Measurements from ENCODE around the gene LRRFIP2.
"Not testable (repeated sequence)": the region's sequence is repeated elsewhere in the genome, so short reads cannot be mapped to it uniquely, and the experiment has no call there.

The LRRFIP2 gene

GRCh38 chr3:37093481-37093880 lies 80.9 kb downstream of the LRRFIP2 start:
- no peak for DNase-seq
- intact Hi-C loops (cut with DNase I) = no loop called here

- DNase-seq = no peak
- intact Hi-C loops (cut with DNase I) = no loop called here
Measured at GRCh38 chr3:37092484-37092883, 81.9 kb downstream of the LRRFIP2 start.

- no peak for DNase-seq
- intact Hi-C loops (cut with DNase I) = no loop called here
Measured at GRCh38 chr3:37087870-37088269, 86.5 kb downstream of the LRRFIP2 start.

- DNase-seq = no peak
- intact Hi-C loops (cut with DNase I) = no loop called here
Measured at GRCh38 chr3:37086918-37087317, 87.5 kb downstream of the LRRFIP2 start.

GRCh38 chr3:37082317-37082716 lies 92.1 kb downstream of the LRRFIP2 start:
- intact Hi-C loops (cut with DNase I) = no loop called here
- no peak for DNase-seq

- DNase-seq = no peak
- intact Hi-C loops (cut with DNase I) = no loop called here
Measured at GRCh38 chr3:37075955-37076354, 98.4 kb downstream of the LRRFIP2 start.

- intact Hi-C loops (cut with DNase I) = no loop called here
- DNase-seq = no peak
Measured at GRCh38 chr3:37074178-37074577, 100.2 kb downstream of the LRRFIP2 start.

GRCh38 chr3:37072892-37073291 lies 101.5 kb downstream of the LRRFIP2 start:
- no peak for DNase-seq
- intact Hi-C loops (cut with DNase I) = no loop called here

- DNase-seq = no peak
- intact Hi-C loops (cut with DNase I) = no loop called here
Measured at GRCh38 chr3:37071921-37072320, 102.5 kb downstream of the LRRFIP2 start.

GRCh38 chr3:37068031-37068430 lies 106.4 kb downstream of the LRRFIP2 start:
- intact Hi-C loops (cut with DNase I) = no loop called here
- no peak for DNase-seq

GRCh38 chr3:37067577-37067976 lies 106.8 kb downstream of the LRRFIP2 start:
- no peak for DNase-seq
- intact Hi-C loops (cut with DNase I) = no loop called here

GRCh38 chr3:37064747-37065146 lies 109.6 kb downstream of the LRRFIP2 start:
- intact Hi-C loops (cut with DNase I) = no loop called here
- no peak for DNase-seq

- no peak for DNase-seq
- intact Hi-C loops (cut with DNase I) = no loop called here
Measured at GRCh38 chr3:37058117-37058516, 116.3 kb downstream of the LRRFIP2 start.

- intact Hi-C loops (cut with DNase I) = no loop called here
- no peak for DNase-seq
Measured at GRCh38 chr3:37056826-37057225, 117.6 kb downstream of the LRRFIP2 start.

GRCh38 chr3:37055077-37055476 lies 119.3 kb downstream of the LRRFIP2 start:
- intact Hi-C loops (cut with DNase I); DNase-seq: not testable (repeated sequence)

- intact Hi-C loops (cut with DNase I) = no loop called here
- DNase-seq = no peak
Measured at GRCh38 chr3:37054370-37054769, 120.0 kb downstream of the LRRFIP2 start.

GRCh38 chr3:37053753-37054152 lies 120.6 kb downstream of the LRRFIP2 start:
- DNase-seq = no peak
- intact Hi-C loops (cut with DNase I) = no loop called here

GRCh38 chr3:37053337-37053736 lies 121.0 kb downstream of the LRRFIP2 start:
- peak in 35 of 42 donors; percentile 8 to 72 (median 39) for DNase-seq
- intact Hi-C loops (cut with DNase I) = no loop called here

- intact Hi-C loops (cut with DNase I) = no loop called here
- no peak for DNase-seq
Measured at GRCh38 chr3:37052860-37053259, 121.5 kb downstream of the LRRFIP2 start.

- intact Hi-C loops (cut with DNase I) = no loop called here
- DNase-seq = peak in 3 of 42 donors; percentile 15 to 51 (median 39)
Measured at GRCh38 chr3:37050282-37050681, 124.1 kb downstream of the LRRFIP2 start.

GRCh38 chr3:37042712-37043111 lies 131.7 kb downstream of the LRRFIP2 start:
- DNase-seq; intact Hi-C loops (cut with DNase I): not testable (repeated sequence)

GRCh38 chr3:37041546-37042195 lies 132.7 kb downstream of the LRRFIP2 start:
- intact Hi-C loops (cut with DNase I) = no loop called here
- no peak for DNase-seq

All from head of caudate nucleus (tissue), 42 donors.